ENCODE measurements around the gene RILPL1. TPM values are rescaled to one million over a fixed set of nuclear protein-coding genes. Genes with fewer than 3 reads are reported as not detected.
A peak's percentile ranks its signal among the peaks of the same experiment; 100 is the strongest.

RILPL1 gene
- total RNA-seq, 1 donor from 2014 or later = 1.5 TPM

GRCh38 chr12:123490089-123490488 is 43.4 kb downstream of the RILPL1 start:
- intact Hi-C loops (cut with DNase I) = no loop called here
- Histone ChIP-seq H3K27me3 (no peaks in the 10 kb centered on the region), H3K4me1 (no peaks in the 10 kb centered on the region), H3K36me3 (peaks cover 7 to 15% of the 10 kb centered on the region in 2 donors), H3K27ac (peak overlapping the region in 1 of 2 donors; percentile 11), H3K4me3 (no peak overlapping the region), H3K9me3 (no peaks in the 10 kb centered on the region)
- DNase-seq (ENCODE audit: low spot score in 2 of 2) = no peak
- no peak for TF ChIP-seq CTCF (IDR thresholded peaks at IDR 0.05)

- Histone ChIP-seq H3K27me3 (no peaks in the 10 kb centered on the region), H3K4me3 (no peak overlapping the region), H3K9me3 (no peaks in the 10 kb centered on the region), H3K36me3 (peaks cover 8 to 15% of the 10 kb centered on the region in 2 donors), H3K27ac (no peak overlapping the region), H3K4me1 (no peaks in the 10 kb centered on the region)
- intact Hi-C loops (cut with DNase I) = no loop called here
- no peak for TF ChIP-seq CTCF (IDR thresholded peaks at IDR 0.05)
- DNase-seq (ENCODE audit: low spot score in 2 of 2) = no peak
These were observed 43.9 kb downstream of the RILPL1 start for GRCh38 chr12:123489580-123489979.

GRCh38 chr12:123488539-123489230 is 44.8 kb downstream of the RILPL1 start:
- Histone ChIP-seq H3K27me3 (no peaks in the 10 kb centered on the region), H3K27ac (peak overlapping the region in 1 of 2 donors; percentile 34), H3K9me3 (no peaks in the 10 kb centered on the region), H3K4me1 (peaks cover 0 to 3% of the 10 kb centered on the region in 2 donors), H3K4me3 (no peak overlapping the region), H3K36me3 (peaks cover 7 to 12% of the 10 kb centered on the region in 2 donors)
- no peak for TF ChIP-seq CTCF (IDR thresholded peaks at IDR 0.05)
- intact Hi-C loops (cut with DNase I) = no loop called here
- DNase-seq (ENCODE audit: low spot score in 2 of 2) = no peak

- H3K27me3 ChIP-seq = no peaks in the 10 kb centered on the region
- intact Hi-C loops (cut with DNase I) = no loop called here
- H3K27ac ChIP-seq = no peak overlapping the region
- no peak for DNase-seq (ENCODE audit: low spot score in 2 of 2)
- no peaks in the 10 kb centered on the region for H3K9me3 ChIP-seq
- no peak for TF ChIP-seq CTCF (IDR thresholded peaks at IDR 0.05)
- peaks cover 4 to 10% of the 10 kb centered on the region in 2 donors for H3K4me1 ChIP-seq
- H3K36me3 ChIP-seq = peaks cover 7 to 12% of the 10 kb centered on the region in 2 donors
- H3K4me3 ChIP-seq = no peak overlapping the region
These were observed 46.1 kb downstream of the RILPL1 start for GRCh38 chr12:123487428-123487827.

- Histone ChIP-seq H3K27me3 (no peaks in the 10 kb centered on the region), H3K36me3 (peaks cover 7 to 12% of the 10 kb centered on the region in 2 donors), H3K9me3 (no peaks in the 10 kb centered on the region), H3K4me3 (no peak overlapping the region), H3K27ac (peak overlapping the region in 1 of 2 donors; percentile 18), H3K4me1 (peaks cover 4 to 14% of the 10 kb centered on the region in 2 donors)
- TF ChIP-seq CTCF (IDR thresholded peaks at IDR 0.05) = no peak
- DNase-seq (ENCODE audit: low spot score in 2 of 2) = no peak
- intact Hi-C loops (cut with DNase I) = no loop called here
These were observed 47.8 kb downstream of the RILPL1 start for GRCh38 chr12:123485756-123486155.
